GM23248 (cell line): ENCODE measurements around the gene TBX6.

Experiments used
- EZH2 ChIP-seq: fragments of 200-600 bp; sonication (generic); IDR thresholded peaks from 2 replicates; pipeline ENCODE4 v1.6.1; 2018; ENCODE audit warnings: antibody characterized with exemption, mild to moderate bottlenecking; ENCODE audit not compliant: insufficient read depth, poor library complexity, severe bottlenecking
- EZH2phosphoT487 ChIP-seq: fragments of 200-600 bp; sonication (generic); IDR thresholded peaks from 2 replicates; pipeline ENCODE4 v1.6.1; 2018; ENCODE audit warnings: antibody characterized with exemption, moderate library complexity, mild to moderate bottlenecking, low read depth; ENCODE audit not compliant: insufficient read depth

DNA sequence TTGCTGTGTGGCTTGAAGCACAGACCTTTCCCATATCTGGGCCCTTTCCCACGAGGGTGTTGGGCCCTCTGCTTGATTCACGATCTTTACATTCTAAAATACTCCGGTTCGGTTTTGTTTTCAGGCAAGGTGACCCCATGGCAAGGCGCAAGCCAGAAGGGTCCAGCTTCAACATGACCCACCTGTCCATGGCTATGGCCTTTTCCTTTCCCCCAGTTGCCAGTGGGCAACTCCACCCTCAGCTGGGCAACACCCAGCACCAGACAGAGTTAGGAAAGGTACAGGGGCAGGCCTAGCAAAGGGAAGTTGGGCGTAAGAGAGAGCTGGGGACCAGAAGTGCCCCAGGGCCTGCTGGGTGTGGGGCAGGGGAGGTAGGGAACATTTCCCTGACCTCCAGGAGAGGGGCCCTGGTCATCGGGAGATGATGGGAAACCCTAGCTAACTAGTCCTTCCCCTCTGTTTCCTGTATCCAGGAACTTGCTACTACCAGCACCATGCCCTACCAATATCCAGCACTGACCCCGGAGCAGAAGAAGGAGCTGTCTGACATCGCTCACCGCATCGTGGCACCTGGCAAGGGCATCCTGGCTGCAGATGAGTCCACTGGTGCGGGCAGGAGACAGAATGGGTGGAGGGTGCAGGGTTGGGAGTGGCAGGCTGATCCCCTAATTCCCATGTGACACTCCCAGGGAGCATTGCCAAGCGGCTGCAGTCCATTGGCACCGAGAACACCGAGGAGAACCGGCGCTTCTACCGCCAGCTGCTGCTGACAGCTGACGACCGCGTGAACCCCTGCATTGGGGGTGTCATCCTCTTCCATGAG is 24.8 kb downstream of the TBX6 start:
- TF ChIP-seq EZH2, result no peak
- no peak for TF ChIP-seq EZH2phosphoT487
